ENCODE results near the gene RBBP6. TPM values are rescaled to one million over a fixed set of nuclear protein-coding genes. Genes with fewer than 3 reads are reported as not detected.

RBBP6 gene
- total RNA-seq, 4 donors from 2014 or later = 101 to 174 (median 108) TPM

- DNase-seq (ENCODE audit: low spot score in 2 of 2) = no peak
- intact Hi-C loops (cut with DNase I; ENCODE audit: low total_unique reads) = no loop called here
- no peak for TF ChIP-seq CTCF (IDR thresholded peaks at IDR 0.05)
- TF ChIP-seq POLR2A (IDR thresholded peaks at IDR 0.05) = no peak
- 46 to 63% methylated on average over 4 of the region's 4 CpGs for WGBS, 2 donors
- no peak overlapping the region for H3K4me3 ChIP-seq (ENCODE audit: low read depth, poor library complexity, severe bottlenecking)
These were observed 14.3 kb upstream of the RBBP6 start for GRCh38 chr16:24524855-24525677.

GRCh38 chr16:24525970-24526559, 13.3 kb upstream of the RBBP6 start:
- intact Hi-C loops (cut with DNase I; ENCODE audit: low total_unique reads) = no loop called here
- WGBS, 2 donors = 47 to 54% methylated on average over 7 of the region's 7 CpGs
- DNase-seq (ENCODE audit: low spot score in 2 of 2) = peak in 1 of 2 donors; percentile 72
- H3K4me3 ChIP-seq (ENCODE audit: low read depth, poor library complexity, severe bottlenecking) = no peak overlapping the region
- TF ChIP-seq CTCF (IDR thresholded peaks at IDR 0.05) (no peak), POLR2A (IDR thresholded peaks at IDR 0.05) (no peak)

- WGBS, 2 donors = 62 to 63% methylated on average over 9 of the region's 9 CpGs
- TF ChIP-seq POLR2A (IDR thresholded peaks at IDR 0.05) (no peak), CTCF (IDR thresholded peaks at IDR 0.05) (no peak)
- peak; percentile 6 to 34 for DNase-seq (ENCODE audit: low spot score in 2 of 2)
- intact Hi-C loops (cut with DNase I; ENCODE audit: low total_unique reads) = no loop called here
- H3K4me3 ChIP-seq (ENCODE audit: low read depth, poor library complexity, severe bottlenecking) = no peak overlapping the region
These were observed 12.5 kb upstream of the RBBP6 start for GRCh38 chr16:24526701-24527495.

- TF ChIP-seq CTCF (IDR thresholded peaks at IDR 0.05) (no peak), POLR2A (IDR thresholded peaks at IDR 0.05) (no peak)
- intact Hi-C loops (cut with DNase I; ENCODE audit: low total_unique reads) = no loop called here
- no peak overlapping the region for H3K4me3 ChIP-seq (ENCODE audit: low read depth, poor library complexity, severe bottlenecking)
- no peak for DNase-seq (ENCODE audit: low spot score in 2 of 2)
- 79 to 86% methylated on average over 1 of the region's 1 CpG for WGBS, 2 donors
These were observed 8.2 kb upstream of the RBBP6 start for GRCh38 chr16:24531166-24531565.

GRCh38 chr16:24534620-24535019, 4.7 kb upstream of the RBBP6 start:
- H3K4me3 ChIP-seq (ENCODE audit: low read depth, poor library complexity, severe bottlenecking) = no peak overlapping the region
- no peak for DNase-seq (ENCODE audit: low spot score in 2 of 2)
- intact Hi-C loops (cut with DNase I; ENCODE audit: low total_unique reads) = no loop called here
- TF ChIP-seq CTCF (IDR thresholded peaks at IDR 0.05) = no peak
- TF ChIP-seq POLR2A (IDR thresholded peaks at IDR 0.05) = no peak

Measured in lower leg skin (tissue), 4 donors.